GM18861 (cell line): ENCODE measurements around the gene DPH6.
"Not testable (repeated sequence)": the region's sequence is repeated elsewhere in the genome, so short reads cannot be mapped to it uniquely, and the experiment has no call there.

Experiments
- ATAC-seq: cut with Tn5 transposase; IDR thresholded peaks from one replicate; pipeline ENCODE4 v1.9.1; 2021; ENCODE audit not compliant: unreplicated experiment

The DPH6 gene

GRCh38 chr15:35441279-35441678, 104.7 kb downstream of the DPH6 start:
- not testable (repeated sequence) for ATAC-seq

GRCh38 chr15:35440265-35440664, 105.7 kb downstream of the DPH6 start:
- no peak for ATAC-seq

- no peak for ATAC-seq
Observed at GRCh38 chr15:35439291-35439690, 106.7 kb downstream of the DPH6 start.

DNA sequence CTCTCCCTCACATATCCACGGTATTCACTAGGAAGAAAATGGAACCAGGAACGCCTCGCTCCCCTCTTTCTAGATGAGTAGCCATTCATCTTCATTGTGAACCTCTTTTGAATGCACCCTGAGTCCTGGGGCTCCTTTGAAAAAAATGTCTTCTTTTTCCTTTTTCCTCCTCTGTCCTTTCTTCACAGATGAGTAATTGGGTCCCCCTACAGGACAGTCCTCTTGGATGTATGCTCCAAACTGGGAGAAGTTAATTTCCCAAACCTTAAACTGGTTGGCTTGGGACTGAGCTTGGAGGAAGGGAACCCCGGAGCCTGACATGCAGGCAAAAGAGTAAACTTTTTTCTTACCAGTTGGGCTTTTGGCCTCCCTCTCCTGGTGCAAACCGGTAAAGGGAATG, 108.8 kb downstream of the DPH6 start:
- ATAC-seq: no peak

DNA sequence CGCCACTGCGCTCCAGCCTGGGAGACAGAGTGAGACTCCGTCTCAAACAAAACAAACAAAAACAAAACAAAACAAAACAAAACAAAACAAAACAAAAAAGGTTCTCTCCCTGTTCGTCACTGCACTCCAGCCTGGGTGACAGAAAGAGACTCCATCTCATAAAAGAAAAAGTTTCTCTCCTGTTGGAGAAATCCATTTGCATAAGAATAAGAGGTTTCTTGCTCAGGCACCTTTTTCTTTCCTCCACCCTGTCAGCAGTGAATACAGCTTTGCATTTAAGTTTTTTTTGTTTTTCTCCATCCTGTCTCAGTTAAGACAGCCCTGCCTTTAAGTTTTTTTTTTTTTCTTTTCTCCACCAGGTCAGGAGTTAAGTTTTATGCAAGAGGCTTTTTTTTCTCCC, 109.5 kb downstream of the DPH6 start:
- no peak for ATAC-seq

DNA sequence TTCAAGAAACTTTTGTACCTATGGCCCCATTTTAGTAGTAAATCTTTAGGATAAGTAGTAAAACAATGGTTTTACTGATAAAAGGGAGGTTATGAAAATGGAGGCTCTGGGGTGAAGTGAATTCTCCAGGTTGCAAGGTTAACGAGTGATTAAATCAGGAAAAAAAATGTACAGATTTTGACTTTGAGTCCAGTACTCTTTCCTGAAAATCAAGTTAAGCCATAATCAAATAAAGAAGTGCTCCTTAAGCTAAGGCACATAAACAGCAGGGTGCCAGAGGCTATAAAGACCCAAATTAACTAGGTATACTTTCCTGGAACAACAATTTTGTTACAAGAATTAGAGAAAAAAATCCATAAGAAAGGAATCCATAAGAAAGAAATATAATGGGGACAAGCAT, 114.7 kb downstream of the DPH6 start:
- ATAC-seq: no peak

DNA sequence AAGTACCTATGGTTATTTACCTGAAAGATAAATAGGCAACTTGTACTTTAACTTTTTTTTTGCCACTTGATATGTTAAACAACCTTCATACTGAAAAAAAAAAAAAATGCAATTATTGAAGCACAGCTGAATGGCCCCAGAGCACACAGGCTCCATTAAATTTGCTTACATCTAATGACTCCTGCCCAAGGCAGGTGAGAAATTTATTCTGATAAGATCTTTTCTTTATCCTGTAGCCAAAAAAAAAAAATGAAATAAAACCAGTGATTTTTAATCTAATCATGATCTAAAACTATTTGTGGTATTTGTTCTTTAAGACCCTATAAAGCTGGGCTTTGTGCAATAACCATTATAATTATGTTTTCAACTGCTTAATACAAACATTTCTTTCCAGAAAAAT, 115.7 kb downstream of the DPH6 start:
- ATAC-seq: no peak

- ATAC-seq: no peak
Observed at GRCh38 chr15:35427496-35427895, 118.5 kb downstream of the DPH6 start.

DNA sequence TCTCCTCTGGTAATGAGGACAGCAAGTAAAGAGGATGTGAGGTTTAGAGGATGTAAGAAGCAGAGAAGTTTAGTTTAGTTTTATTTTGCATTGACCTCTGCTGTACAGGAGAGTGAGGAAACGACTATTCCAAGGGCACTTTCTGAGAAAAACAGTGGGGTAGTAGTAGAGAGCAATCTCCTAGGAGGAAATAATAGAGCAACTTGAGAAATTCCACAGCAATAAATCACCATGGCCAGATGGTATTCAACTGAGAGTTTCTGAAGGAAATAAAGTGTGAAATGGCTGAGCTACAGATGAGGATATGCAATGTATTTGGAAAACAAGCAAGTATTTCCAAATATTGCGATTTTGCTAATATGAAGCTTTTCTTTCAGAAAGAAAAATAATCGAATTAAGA, 118.9 kb downstream of the DPH6 start:
- ATAC-seq: no peak

- no peak for ATAC-seq
Observed at GRCh38 chr15:35410775-35411174, 135.2 kb downstream of the DPH6 start.

DNA sequence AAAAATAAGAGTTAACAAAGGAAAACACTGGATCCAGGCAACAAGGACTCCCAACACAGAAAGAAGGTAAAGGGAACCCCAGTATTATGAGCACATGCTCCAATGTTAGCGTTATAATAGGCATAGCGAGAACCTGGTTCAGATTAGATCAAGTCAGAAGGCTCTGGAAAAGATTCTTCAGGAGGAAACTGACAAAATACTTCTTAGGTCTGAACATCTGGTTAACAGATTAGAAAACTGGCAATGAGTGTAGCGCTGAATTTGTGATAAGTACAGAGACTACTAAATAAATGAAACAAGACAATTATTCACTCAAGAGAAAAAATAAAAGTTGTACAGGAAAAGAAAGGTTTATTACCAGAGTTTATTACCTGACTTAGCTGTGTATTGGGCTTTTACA, 146.1 kb downstream of the DPH6 start:
- ATAC-seq: no peak

DNA sequence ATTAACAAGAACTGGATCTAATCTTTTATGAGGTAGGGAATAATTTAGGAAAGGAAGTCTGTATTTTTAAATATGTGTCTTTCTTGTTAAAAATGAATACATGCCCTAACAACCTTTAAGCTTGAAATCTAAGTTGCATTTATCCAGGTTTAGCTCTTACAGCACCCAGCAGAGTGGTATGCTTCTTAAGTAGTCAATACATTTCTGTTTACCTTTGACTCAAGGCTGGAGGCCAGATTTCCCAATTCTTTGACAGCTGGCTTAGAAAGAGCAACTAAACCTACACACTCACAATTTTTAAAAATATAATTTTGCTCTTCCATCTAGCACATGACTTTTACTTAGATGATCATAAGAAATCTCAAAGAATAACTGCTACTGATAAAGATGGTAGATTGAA, 148.9 kb downstream of the DPH6 start:
- no peak for ATAC-seq

GRCh38 chr15:35394416-35394815, 151.5 kb downstream of the DPH6 start:
- ATAC-seq: no peak

DNA sequence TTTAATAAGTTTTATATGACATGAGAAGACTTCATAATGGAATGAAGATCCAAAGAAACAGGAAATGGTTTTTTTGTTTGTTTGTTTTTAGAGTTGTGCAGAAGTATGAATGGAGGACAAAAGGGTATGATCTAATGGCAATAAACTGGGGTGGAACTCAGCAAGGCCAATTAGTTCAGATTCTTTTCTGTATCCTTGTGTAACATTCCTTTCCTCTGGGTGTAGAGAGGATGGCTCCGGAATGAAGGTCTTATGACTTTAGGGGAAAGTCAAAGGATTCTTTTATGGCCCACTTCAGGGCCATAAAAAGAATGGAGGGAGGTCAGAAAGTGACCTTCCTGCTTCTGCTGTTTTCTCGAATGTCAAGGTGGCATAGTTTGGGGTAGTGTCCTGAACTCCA, 152.6 kb downstream of the DPH6 start:
- ATAC-seq: no peak

- ATAC-seq: not testable (repeated sequence)
Observed at GRCh38 chr15:35391408-35391984, 154.5 kb downstream of the DPH6 start.

DNA sequence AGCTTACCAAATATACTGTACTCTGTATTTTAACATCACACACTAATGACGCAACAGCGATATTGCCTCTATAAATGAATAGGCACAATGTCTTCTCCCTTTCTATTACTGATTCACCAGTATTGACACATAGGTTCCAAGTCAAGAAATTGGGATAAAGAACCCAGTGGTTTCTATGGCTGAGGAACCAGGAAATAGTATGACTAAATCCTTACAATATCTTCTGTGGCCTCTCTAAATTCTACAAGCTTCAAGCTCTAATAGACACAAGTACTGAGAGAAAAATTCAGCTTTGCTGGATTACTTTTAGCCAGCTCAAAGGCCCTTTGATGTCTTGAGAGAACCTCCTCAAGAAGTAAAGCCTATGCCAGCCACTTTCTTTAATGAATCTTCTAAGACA, 162.5 kb downstream of the DPH6 start:
- ATAC-seq: no peak

GRCh38 chr15:35381328-35381727, 164.6 kb downstream of the DPH6 start:
- no peak for ATAC-seq

DNA sequence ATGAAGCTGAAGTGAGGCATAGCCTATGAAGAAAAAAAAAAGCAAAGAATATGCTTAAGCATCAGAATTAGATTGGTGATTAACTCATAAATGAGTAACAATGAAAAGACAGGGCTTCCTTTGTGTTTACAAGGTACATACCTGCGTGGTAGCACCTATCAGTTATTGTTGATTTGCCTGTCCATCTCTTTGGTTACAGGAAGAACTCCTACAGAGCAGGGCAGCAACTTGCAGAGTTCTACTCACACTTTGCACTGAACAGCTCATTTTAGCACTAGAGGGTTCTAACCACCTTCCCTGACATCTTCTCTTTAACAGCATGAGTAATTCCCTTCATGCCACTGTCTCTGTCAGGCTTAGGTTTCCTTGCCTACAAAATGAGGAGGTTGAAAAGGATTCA, 166.0 kb downstream of the DPH6 start:
- ATAC-seq: no peak

DNA sequence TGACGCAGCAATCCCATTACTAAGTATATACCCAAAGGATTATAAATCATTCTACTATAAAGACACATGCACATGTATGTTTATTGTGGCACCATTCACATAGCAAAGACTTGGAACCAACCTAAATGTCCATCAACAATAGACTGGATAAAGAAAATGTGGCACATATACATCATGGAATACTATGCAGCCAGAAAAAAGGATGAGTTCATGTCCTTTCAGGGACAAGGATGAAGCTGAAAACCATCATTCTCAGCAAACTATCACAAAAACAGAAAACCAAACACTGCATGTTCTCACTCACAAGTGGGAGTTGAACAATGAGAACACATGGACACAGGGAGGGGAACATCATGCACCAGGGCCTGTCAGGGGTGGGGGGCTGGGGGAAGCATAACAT, 167.5 kb downstream of the DPH6 start:
- ATAC-seq: not testable (repeated sequence)

GRCh38 chr15:35376707-35377106, 169.3 kb downstream of the DPH6 start:
- ATAC-seq: no peak

GRCh38 chr15:35374661-35375060, 171.3 kb downstream of the DPH6 start:
- ATAC-seq: no peak

- no peak for ATAC-seq
Observed at GRCh38 chr15:35362195-35362829, 183.7 kb downstream of the DPH6 start.

- no peak for ATAC-seq
Observed at GRCh38 chr15:35358824-35359223, 187.1 kb downstream of the DPH6 start.
